IPS-NIHi7 (cell line): Measurements from ENCODE around the gene CASZ1.

Source experiments
- DNase-seq: peaks from one replicate; pipeline ENCODE4 v3.0.0; 2012; ENCODE audit warnings: mixed read lengths; ENCODE audit errors: extremely low spot score

The CASZ1 gene

DNA sequence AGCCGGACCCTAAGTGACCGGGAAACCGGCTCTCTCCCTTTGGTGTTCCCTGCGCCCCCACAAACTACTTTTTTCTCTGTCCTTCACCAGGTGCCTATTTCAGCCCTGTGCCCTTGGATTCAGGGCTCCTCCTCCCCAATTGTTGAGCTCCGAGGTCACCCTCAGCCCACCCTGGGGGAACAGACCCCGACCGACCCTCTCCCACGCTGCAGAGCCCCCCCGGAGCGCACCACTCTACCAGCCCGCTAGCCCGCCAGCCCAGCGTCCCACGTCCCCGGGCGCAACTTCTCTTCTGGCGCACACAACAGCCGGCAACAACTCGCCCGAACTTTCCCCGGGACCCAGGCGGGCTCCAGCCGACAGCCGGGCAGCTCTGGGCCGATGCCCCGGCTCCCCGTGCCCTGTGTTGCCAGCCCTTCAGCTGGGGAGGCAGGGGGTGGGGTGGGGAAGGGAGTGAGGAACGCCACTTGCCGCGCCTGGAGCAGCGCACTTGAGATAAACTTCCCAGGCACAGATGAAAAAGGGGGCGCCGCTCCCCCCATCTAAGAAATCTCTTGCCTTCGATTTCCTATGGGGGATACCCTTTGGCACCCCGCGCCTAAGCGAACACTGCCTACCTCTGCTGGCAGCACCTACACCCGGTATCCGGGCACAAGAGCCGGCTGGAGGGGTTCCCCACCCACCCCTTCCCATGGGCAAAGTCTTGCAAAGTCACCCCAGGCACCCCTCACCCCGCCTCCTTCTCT, 997 bp downstream of the CASZ1 start:
- DNase-seq = no peak

DNA sequence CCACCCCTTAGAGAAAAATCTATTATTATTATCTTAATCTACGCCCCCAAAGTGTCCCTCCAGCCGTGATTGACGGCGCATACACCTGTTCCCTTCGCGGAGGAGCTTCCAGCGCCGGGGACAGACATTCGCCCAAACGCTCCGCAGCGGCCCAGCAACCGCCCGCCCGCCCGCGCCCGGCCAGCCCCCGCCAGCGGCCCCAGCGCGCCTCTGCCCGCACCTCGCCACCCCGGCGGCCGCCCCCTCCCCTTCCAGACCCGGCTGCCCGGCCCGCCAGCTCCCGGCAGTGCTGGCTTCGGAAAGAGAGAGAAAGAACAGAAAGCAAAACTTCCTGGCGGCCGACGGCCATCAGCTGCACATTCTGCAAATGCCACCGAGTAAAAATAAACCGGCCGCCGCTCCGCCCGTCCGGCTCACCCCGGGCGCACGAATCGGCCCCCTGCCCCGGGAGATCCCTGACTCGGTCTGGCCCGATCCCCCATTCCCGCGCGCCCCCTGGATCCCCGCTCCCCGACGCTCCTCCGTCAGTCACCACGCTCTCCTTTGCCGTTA, 1.6 kb downstream of the CASZ1 start:
- no peak for DNase-seq

DNA sequence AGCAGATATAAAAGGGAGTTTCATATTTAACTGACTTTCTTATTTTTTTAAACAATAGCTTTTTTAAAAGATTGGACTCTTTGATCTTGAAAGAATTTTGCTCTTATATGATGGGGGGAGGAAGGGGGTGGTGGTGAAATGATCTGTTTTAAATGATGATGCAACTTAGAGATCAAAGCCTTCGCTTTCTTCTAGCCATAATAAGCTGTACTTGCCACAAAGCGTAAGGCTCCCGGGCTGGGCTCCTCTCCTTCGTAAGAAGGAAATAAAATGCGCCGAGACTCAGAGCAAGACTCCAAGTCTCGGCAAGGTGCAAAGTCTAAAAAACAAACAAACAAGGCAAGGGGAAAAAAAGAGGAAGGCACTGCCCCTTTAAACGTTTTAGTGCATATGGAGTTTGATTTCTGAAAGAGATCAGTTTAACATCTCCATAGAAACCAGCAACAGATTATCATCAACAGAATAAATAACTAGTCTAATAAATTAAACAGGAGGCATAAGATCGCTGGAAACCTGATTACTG, 3.3 kb downstream of the CASZ1 start:
- no peak for DNase-seq

DNA sequence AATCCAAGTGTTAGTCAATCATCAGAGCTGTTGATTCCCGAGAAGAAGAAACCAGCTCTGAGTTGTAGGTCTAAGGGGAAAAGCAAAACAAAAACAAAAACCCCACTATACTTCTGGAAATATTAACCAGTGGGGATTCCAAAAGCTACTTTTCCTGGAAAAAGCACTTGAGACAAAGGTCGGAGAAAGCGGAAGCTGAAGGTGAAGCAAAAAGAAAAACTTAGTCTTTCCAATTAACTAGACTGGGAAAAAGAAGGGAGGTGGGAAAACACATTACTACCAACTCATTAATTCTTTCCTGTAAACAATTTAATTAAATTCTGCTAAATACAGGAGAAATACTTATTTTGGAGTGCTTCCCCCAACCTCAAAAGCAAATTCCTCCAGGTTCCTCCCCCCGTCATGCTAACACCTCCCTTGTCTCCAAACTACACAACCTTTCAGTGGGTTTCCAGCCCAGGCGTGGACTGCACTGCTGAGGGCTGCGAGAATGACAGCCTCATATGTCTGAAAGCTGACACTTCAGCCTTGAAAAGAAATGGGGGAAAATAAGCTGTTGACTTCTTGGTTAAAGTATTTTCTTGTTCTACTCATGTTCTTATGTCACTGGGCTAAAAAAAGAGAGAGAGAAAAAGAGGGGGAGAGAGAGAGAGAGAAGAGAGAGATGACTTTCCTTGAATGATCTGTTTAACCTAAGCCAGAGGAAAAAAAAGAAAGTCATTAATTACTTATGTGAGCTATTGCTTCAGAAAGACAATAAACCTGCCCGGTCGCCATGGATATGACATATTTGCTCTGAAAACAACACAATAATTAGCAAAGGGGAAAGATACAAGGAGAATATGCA, 5.1 kb downstream of the CASZ1 start:
- no peak for DNase-seq

DNA sequence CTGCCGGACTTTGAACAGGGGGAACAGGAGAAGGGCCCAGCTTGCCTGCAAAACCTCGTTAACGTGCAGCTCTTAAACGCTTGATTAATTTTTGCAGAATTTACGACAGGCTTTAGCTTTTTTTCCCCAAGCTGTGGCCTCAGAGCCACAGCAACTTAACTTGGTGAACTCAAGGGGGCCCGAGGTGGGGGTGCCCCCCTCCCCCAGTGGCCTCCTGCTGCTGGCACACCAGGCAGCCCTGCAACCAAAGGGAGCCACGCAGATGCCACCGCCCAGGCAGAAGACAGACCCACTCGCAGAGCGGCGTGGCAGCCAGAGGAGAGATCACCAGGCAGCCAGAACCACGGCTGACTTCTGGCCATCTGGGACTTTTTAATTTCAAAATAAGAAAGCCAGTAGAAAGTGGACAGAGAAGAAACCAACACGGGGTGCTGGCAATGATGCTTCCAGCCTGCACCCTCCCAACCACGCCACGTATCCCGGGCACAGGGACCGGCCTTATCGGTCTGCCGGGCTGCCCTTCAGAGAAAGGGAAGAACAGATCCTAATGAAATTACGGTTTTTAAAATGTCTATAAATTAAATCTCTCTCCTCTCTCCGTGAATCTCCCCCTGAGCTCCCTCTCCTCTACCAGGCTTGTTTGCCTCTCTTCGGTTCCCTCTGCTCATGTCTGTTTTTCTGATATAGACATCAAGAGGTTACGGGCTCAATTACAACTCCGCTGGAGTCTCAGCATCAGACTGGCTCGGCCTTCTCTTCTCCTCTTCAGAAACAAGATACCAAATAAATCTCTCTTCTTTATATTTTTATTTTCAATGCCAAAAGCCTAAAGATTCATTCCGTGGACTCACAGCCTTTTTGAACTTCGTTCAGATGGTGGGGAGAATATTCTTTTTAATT, 6.4 kb downstream of the CASZ1 start:
- no peak for DNase-seq

DNA sequence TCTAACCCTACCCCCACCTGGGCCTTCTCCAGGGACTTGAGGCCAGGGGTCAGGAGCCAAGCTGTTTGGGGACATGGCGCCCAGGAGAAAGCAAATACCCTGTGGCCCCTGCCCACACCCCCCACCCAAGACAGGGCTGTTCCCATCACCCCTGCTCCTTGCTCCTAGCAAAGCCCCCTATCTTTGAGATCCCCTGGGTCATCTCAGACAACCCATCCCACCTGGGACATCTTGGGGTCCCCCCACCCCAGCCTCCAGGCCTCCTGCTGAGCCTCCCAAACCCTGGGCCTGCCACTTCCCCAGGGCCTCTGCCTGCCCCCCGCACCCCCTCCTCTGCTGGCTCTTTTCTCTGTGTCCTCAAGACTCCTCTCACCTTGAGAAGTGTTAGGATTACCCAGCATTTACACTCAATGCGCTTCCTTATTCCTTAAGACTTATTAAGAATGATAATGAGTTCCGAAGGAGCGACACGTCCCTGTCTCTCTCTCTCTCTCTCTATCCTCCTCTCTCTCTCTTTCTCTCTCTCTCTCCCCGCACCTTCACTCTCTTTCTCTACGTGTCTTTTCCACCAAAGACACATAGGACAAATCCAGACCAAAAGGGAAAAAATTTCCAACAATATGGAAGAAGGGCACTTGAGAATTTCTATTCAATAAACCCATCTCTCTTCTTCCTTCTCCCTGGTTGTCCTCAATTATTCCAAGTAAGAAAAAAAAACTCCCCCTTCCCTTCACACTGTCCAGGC, 7.2 kb downstream of the CASZ1 start:
- DNase-seq = no peak

DNA sequence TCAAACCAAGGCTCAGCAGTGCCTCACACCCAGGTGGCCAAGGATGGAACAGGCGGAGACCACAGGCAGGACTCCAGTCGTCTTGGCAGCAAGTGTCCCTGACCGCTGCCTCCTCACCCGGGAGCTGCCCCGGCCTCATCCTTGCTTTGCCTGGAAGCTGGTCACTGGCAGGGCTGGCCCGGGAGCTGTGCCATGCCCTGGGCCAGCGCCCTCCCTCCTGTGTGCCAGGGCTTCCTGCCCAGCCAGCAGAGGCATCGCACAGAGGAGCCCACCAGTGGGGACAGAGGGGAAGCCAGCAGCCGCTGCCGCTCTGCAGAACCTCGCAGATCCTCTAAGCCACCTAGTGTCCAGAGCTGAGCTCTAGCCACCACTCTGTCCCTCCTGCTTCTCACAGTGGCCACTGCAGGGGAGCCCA, 7.8 kb downstream of the CASZ1 start:
- DNase-seq = peak; percentile 59

DNA sequence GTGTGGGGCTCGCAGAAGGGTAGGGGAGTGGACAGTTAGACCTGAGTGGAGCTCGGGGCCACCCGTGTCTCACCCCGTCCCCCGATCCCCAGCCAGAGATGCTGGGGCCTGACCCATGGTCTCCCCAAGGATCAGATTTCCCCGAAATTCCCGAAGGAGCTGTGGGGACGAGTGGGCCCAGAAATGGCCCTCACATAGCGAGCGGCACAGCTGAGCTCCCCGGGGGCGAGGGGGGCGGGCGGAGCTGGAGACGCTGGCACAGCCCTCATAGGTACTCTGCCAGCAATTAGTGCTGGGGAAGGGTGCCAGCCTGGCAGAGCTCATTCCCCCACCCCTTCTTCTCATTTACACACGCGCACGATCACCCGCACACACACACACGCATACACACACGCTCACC, 9.2 kb downstream of the CASZ1 start:
- no peak for DNase-seq

DNA sequence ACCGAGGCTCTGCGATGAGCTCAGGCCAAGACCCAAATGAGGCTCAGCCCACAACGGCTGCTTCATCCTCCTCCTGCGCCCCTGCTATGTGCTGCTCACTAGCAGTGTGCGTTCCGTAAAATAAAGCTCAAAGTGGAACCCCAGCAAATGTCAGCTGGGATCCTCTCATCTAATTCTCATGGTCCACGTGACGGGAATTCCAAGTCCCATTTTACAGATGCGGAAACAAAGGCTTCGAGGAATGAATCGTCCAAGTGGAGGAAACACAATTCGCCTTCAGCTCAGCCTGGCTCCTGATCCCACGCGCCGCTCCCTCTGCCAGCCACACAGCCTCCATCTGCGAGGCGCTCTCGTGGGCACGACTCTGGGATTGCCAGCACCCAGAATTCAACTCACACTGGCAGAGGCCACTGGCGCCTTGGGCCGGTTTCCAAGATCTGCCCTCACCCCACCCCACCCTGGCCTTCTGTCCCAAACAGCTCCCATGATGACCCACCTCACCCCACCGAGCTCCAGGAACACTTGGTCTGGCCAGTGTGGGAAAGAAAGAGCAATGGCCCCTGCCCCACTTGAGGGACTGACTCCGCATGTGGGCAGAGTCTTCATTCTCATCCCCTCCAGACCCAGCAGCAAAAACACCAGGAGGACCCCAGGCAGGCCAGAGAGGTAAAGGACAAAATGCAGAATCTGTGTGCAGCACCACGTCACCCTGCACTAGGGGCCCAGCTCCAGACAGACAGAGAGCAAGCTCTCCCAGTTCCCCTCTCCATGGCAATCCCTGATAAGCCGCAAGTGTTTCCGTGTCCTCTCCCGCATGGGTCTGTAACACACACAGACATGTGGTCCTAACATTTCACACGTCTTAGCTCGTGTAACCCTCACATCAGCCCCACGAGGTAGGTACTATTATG, 10.5 kb downstream of the CASZ1 start:
- no peak for DNase-seq

DNA sequence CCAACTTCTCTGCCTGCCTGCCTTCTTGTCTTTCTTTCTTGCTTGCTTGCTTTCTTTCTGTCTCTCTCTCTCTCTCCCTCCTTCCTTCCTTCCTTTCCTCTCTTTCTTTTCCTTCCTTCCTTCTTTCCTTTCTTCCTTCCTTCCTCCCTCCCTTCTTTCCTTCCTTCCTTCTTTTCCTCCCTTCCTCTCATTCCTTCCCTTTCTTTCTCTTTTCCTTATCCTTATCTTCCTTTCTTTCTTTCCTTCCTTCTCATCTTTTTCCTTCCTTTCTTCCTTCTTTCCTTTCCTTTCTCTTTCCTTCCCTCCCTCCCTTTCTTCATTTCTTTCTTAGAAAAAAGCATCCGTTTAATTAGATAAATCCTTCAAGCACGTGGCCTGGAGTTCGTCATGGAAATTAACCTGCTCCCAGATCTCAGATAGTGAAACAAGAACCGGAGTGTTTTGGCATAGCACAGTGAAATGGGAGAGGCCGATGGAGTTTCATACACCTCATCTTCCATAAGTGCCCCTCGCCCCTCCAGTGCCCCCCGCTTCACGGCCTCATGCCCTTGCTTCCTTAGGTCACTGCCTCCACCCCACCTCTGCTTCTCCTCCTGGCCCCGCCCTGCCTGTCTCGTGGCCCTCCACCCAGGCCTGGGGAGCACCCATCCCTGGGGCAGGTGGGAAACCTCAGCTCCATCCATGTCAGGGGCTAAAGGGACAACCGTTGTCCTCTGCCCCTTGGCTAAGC, 11.3 kb downstream of the CASZ1 start:
- no peak for DNase-seq

DNA sequence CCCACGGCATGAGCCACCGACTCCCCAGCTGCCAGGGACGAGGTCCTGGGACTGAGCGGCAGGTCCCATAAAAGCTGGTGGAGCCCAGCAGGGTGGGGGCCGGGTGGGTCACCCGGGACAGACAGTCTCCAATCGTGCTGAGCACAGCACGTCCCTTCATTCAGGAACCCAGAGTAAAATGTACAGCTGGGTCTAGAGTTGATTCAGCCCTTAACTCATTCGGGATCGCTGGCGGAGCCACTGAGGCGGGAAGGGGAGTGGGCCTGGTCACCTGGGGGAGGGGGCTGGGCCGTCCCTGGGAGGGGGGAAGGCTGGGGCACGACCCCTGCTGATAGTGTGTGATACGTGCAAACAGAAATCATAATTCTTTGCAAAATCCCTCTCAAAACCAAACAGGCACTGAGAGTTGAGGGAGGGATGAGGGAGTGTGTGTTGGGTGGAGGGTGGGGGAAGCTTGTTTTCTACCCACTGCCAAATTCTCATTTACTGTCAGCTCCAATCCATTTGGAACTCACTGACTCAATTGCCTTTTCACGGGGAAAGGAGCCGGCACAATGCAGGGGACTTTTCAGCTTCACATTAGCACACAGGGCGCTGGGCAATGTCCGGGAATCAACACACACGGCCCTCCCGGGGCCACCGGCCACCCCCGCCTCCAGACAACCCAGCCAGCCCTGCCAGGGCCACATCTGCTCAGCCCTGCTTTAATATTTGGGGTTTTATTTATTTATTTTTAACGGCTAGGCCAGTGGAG, 13.8 kb downstream of the CASZ1 start:
- no peak for DNase-seq

DNA sequence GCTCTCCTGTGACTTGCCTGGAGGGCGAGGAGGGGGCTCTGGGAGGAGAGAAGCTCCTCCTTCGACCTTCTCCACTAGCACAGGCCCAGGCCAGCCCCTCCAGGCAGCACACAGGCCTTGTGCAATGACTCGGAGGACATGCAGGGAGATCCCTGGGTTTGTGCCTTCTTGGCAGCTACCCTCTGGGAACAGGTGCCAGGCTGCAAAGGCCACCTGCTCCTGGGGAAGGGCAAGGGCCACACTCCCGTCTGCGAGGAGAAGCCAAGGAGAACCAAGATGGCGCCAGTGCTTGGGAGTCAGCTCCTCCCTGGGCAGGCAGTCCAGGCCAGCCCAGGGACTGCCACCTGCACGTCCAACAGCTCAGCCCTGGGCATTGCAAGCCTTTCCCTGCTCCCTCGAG, 15.3 kb downstream of the CASZ1 start:
- DNase-seq = no peak

DNA sequence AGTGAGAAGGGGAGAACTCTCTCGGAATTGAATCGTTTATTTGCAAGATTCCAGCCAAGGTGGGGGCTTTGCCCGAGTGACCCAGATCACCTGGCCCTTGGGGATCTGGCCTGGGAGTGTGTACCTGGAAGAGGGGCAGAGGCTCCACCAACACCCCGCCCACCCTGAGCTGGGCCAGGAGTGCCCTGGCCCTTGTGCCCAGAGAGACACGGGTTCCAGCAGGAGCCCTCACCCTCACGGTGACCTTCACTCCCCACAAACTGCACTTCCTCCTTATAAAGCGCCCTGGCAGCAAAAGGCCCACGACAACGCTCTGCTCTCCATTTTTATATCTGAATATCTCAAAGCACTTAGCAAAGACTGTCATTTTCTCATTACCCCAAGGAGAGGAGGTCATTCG, 16.6 kb downstream of the CASZ1 start:
- no peak for DNase-seq

DNA sequence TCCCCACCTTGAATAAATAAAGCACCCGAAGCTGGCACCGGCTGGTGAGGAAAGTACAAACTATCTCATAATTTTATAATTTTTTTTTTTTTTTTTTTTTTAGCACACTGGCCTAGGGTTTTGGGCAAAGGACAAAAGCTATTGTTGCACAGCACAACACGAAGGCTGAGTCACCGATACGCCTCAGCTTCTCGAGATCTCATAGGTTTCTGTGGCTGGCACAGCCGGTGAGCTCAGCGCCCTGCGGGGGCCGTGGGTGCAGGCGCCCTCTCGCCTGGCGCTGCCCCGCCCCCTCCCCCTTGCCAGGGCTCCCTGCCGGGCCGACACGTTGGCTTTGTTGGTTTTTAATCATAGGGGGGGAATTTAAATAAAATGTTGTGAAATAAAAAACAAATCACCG, 17.2 kb downstream of the CASZ1 start:
- no peak for DNase-seq

DNA sequence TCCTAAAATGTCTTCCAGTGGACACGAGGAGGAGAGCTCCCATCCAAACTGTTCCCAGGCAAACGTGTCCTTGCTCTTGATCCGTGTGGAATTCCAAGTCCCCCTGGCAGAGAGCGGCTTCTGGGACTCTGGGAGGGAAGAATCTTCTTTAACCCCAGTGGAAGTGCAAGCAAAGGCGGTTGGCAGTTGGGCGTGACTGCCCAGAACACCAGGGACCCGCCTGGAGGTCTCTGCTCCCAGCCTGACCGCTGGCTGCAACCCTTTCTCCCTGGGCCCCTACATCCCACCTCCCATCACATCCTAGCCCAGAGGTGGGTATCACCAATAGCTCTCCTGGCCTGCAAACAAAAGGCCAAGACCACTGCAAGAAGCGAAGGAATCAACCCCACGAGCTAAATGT, 17.8 kb downstream of the CASZ1 start:
- no peak for DNase-seq

DNA sequence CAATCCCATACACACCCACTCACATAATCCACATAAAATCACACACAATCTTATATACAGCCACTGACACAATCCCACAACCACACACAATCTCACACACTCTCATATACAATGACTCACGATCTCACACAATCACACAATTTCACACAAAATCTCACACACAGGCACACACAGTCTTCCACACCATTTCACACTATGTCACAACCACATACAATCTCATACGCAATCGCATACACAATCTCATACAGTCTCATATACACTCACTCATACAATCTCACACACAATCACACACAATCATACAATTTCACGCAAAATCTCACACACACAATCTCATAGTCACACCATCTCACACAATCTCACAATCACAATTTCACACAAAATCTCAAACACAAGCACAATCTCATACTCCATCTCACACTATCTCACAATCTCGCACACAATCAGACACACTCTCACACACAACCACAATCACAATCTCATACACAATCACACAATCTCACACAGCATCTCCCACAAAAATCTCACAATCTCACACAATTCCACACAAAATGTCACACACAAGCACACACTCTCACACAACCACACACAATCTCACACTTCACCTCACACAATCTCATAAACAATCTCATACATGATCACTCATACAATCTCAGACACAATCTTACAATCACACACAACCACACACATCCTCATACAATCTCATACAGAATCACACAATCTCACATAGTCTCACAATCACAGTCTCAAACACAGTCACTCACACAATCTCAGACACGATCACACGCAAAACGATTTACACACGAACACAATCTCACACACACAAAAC, 18.5 kb downstream of the CASZ1 start:
- DNase-seq = no peak

DNA sequence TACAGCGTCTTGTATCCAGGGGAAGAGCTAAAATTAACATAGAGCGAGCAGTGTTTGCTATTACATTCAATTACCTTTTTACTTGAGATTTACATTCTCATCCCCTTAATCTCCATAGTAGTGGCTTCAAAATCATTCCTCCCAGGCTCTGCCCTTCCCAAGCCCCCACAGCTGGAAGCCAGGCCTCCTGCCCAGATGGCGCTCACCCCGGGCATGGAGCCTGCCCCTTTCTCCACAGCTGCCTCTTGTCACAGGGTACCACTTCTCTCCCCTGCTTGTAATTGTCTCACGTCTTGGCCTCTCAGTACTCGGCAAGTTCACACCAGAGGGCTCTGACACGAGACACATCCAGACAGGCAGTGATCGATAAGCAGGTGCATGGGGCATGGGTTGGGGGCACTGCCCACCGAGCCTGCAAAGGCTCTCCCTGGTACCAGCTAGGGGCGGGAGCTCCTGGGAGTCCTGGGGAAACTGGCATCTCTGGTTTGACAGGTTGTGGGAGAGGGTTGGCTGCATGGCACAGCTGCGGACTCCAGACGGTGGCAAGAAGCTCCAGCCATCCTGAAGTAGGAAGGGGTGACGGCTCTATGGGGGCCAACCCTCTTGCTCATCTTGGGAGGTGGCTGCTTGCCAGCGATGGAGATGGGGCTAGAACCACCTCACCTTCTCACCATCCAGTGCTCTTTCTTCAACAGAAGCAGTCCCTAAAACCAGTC, 20.1 kb downstream of the CASZ1 start:
- no peak for DNase-seq
